ENCODE results near the gene RUNX2.

The RUNX2 gene

DNA sequence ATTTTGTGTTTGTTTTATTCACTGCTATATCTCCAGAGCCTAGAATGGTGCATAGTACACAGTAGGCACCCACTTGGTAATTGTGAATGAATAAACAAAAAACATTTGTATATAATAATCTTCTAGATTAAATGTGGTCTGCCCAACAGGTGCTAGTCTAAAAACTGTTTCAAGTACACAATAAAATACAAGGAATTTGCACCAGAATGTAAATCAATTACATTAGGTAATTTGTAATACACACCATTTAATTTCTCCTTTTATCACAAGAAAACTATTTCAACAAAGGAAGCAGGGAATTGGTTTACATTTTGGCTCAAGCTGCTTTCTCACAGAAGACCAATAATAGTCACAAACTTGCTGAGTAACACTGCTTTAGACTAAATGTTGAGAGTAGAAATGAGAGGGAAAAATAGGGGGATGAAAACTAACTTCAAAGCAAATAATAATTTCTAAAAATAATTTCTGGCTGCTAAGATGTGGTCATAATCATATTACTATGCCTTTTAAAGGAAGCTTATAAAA, 22.1 kb downstream of the RUNX2 start:
- intact Hi-C loops (cut with DNase I): no loop called here
- DNase-seq: no peak

DNA sequence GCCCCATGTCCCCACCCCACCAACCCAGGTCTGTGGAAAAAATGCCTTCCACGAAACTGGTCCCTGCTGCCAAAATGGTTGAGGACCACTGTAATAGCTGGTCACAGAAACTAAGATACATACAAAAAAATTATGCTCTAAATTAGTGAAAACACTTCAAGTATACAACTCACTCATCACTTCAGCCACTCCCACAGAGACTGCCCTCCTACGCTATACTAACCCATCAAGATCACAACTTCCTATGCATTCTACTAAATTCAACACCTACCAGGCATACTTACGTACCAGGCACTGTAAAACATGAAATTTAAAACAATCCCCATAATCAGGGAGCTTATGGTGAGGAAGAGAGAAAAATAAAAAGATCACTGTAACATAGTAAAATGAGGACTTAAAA, 22.9 kb downstream of the RUNX2 start:
- intact Hi-C loops (cut with DNase I): no loop called here
- DNase-seq: no peak

DNA sequence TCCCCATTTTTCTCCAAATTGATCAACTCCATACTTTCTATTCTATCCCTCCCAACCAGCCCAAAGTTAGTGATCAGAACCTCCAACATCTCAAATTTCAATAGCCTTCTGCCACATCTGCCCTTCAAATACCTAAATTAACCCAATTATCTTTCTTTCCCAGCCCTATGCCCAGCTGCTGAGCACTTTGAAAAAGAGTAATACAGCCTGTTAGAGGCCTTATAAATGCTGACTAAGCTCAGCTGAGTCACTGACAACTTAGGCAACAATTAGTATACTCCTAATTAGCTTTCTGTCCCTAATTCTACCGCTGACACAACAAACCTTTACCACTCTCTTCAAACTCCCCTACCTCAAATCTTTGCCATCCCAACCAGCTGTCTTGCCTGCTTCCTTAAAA, 23.5 kb downstream of the RUNX2 start:
- intact Hi-C loops (cut with DNase I): no loop called here
- DNase-seq: no peak

DNA sequence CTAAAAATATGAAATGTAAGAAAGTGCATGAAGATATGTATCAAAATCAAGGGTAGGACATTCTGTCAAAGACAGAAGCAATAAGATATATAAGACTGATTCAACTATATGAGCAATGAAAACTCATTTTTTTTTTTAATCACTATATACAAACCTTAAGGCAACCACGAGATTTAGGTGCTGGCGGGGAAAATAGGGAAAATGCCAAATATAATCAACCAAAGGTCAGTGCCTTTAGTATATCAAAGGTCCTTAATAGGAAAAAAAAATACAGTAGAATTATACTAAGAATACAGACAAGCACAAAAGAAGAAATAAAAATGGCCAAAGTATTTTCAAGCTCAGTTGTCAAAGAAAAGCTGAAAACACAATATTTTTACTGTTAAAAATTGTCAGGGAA, 25.5 kb downstream of the RUNX2 start:
- DNase-seq: no peak
- intact Hi-C loops (cut with DNase I): no loop called here

DNA sequence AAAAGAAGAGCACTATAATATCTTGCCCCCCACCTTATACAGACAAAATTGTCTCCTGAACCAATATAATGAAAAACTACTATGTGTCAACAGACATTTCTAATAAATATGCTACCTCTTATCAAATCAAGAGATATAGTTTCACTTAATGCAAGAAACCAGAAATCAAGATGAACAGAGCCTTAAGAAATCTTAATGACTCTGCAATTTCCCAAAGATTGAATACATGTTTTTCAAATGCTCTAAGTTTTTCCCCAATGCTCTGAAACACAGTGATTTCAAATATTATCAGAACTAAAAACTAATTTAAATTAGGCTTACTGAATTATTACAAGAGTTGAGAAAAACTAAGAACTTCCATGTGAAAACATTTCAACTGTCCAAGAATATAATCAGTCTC, 36.3 kb downstream of the RUNX2 start:
- intact Hi-C loops (cut with DNase I): no loop called here
- no peak for DNase-seq

GRCh38 chr6:45365036-45365435, 36.9 kb downstream of the RUNX2 start:
- no peak for DNase-seq
- intact Hi-C loops (cut with DNase I): no loop called here

- intact Hi-C loops (cut with DNase I): no loop called here
Observed at GRCh38 chr6:45366534-45366933, 38.4 kb downstream of the RUNX2 start.

GRCh38 chr6:45367999-45368398, 39.9 kb downstream of the RUNX2 start:
- no peak for DNase-seq
- intact Hi-C loops (cut with DNase I): no loop called here

More at GRCh38 chr6:45366534-45366933, 38.4 kb downstream of the RUNX2 start:
- no peak for DNase-seq

DNA sequence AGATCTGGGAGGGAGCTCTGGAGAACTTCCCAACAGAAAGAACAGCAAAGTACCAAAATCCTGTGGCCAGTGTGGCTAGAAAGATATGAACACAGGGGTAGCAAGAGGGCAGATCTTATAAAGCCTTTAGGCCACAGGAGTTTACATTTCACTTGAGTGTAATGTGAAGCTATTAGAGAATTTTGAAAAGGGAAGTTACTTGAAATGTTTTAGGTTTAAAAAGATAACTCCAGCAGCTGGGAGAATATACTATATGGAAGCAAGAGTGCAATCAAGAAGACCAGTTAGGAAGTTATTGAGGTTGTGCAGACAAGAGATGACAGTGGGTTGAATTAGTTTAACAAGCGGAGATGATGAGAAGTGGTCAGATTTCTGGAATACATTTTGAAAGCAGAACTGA, 41.7 kb downstream of the RUNX2 start:
- intact Hi-C loops (cut with DNase I): no loop called here

GRCh38 chr6:45371924-45372573, 43.9 kb downstream of the RUNX2 start:
- intact Hi-C loops (cut with DNase I): no loop called here
- no peak for DNase-seq

More for the DNA sequence above, 41.7 kb downstream of the RUNX2 start:
- DNase-seq: no peak

GRCh38 chr6:45375449-45375848, 47.3 kb downstream of the RUNX2 start:
- DNase-seq: no peak
- intact Hi-C loops (cut with DNase I): no loop called here

- DNase-seq: no peak
Observed at GRCh38 chr6:45376310-45377042, 48.3 kb downstream of the RUNX2 start.

GRCh38 chr6:45377043-45377553, 49.0 kb downstream of the RUNX2 start:
- intact Hi-C loops (cut with DNase I): no loop called here
- peak in 2 of 10 donors; percentile 50 to 64 for DNase-seq

More at GRCh38 chr6:45376310-45377042, 48.3 kb downstream of the RUNX2 start:
- intact Hi-C loops (cut with DNase I): no loop called here

DNA sequence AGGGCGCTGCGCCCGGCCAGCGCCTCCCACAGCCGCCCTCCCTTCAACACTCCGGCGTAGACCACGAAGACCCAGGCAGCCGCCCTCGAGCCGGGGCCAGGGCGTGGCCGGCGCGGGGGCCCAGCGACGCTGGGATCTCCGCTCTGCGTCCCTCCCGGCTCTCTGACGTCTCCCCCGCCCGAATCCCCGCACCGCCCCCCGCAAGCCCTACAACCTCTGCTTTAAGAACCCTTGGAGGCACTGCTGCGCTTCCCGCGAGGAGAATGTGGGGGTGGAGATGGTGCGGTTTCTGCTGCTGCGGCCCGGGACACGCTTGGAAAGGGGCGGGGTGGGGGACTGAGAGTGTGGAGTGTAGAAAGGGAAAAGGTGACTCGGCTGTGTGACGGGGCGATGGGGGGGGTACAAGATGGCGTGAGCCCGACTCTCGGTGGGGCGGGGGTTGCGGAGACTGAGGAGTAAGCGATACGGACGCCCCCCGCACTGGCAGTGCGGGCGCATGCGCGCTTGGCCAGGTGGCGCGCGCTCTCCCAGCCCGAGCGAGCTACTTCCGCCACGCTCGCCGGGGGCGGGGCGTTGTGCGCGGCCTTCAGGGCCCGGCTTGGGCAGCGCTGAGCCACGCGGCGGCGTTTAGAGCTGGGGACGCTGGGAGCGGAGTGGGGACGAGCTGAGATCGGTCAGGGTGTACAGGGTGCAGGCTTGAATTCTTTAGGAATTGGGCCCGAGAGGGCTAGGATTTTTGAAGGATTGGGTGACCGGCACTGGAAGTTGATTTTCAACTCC, 49.6 kb downstream of the RUNX2 start, which contains the start of gene SUPT3H:
Gene SUPT3H (minus strand): TSS at position 381 of the 780 bp plus-strand sequence.
- peak; percentile 75 to 98 (median 89) for DNase-seq
- intact Hi-C loops (cut with DNase I): no loop called here

DNA sequence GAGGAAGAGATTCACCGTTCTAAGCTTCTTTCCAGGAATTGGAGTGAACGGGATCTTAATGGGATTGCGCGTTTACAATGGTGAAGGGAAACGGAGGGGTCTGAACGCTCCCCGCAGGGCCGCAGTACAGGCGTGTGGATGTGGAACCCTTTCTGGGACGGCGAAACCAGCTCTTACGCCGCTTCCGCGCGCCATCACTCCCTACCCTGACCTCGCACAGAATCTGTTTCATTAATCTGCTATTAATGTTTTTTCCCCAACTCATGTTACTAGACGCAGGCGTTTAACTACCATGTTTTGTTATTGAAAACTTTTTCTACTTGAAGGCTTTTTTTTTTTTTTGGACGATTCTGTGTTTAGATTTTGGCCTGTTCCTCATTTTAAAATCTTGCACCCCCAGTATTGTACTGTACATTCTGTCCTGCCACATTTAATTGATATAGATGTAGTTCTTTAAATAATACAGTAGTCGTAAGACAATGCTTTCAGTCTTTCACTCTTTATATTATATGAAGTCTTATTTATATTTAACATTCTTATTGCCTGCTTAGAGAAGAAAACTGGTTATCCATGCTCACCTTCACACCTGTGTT, 50.3 kb downstream of the RUNX2 start:
- peak in 6 of 10 donors; percentile 15 to 83 (median 28) for DNase-seq
- intact Hi-C loops (cut with DNase I): no loop called here

- intact Hi-C loops (cut with DNase I): no loop called here
- no peak for DNase-seq
Observed at GRCh38 chr6:45382391-45382790, 54.3 kb downstream of the RUNX2 start.

DNA sequence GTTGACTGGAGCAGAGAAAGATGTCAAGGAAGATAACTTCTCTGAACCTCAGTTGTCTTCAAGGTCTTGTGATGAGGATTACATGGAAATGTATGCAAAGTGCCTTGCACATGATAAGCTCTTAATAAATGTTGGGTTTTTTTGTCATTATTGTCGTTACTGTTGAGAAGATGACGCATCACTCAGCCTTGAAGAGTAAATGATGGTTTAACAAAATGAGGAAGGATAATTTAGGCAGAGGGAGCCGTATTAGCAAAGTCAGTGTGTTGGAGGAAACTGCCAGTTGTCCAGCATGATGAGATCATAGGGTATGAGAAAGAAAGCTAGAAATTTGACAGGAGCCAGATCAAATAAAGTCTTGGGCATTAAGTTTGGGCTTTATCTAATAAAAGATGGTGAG, 58.4 kb downstream of the RUNX2 start:
- intact Hi-C loops (cut with DNase I): no loop called here
- no peak for DNase-seq

GRCh38 chr6:45387236-45387635, 59.1 kb downstream of the RUNX2 start:
- no peak for DNase-seq
- intact Hi-C loops (cut with DNase I): no loop called here

- intact Hi-C loops (cut with DNase I): no loop called here
- no peak for DNase-seq
Observed at GRCh38 chr6:45388328-45388727, 60.2 kb downstream of the RUNX2 start.

DNA sequence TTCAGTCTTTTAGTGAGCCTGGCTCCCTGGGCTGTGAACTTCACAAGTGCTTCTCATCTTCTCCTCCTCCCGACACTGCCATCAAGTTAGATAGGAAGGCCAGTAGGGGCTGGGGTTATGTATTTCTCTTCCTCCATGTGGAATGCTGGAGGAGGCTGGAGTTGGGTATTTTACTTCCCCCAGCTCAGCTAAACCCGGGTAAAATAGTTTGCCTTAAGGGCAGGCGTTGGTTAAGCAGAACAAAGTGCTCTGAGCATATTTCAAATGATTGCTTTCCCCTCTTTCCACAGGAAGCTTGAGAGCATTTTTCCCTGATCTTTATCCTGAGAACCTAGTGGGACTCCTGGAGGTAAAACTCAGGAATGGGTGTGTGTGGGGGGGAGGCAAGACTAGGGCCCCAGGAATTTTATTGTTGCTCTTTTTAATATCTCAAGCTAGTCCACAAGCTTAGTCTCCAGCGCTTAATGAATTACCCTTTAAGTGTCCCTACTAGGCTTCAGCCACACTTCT, 66.5 kb downstream of the RUNX2 start:
- DNase-seq: no peak
- intact Hi-C loops (cut with DNase I): no loop called here

Data from posterior cingulate gyrus (tissue), 11 donors.